Activated CD4-positive, CD25-positive, alpha-beta regulatory T cell treated with anti-CD3 and anti-CD28 coated beads, Interleukin-2, amount 50 U/mL, for 16 hours (primary cell): ENCODE data around the gene EEF2K.
"Not testable (repeated sequence)": the region's sequence is repeated elsewhere in the genome, so short reads cannot be mapped to it uniquely, and the experiment has no call there.

Source experiments
- DNase-seq: peaks from one replicate; pipeline ENCODE4 v3.0.0-alpha.2; 2020; ENCODE audit warnings: low read depth, low spot score

The EEF2K gene

DNA sequence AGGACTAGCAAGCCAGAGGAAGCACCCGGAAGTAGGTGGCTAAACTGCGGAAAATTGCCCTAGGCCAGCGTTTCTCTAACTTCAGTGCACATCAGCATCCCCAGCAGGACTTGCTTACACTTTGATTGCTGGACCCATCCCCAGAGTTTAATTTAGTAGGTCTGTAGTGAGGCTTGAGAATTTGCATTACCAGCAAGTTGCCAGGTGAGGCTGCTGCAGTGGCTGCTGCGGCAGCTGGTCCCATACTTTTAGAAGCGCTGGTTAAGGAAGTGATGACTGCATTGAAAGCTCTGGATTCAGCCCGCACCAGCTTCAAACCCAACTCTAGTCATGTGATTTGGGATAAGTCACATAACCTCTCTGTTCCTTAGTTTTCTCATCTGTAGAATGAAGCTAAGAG is 4.2 kb downstream of the EEF2K start:
- no peak for DNase-seq

DNA sequence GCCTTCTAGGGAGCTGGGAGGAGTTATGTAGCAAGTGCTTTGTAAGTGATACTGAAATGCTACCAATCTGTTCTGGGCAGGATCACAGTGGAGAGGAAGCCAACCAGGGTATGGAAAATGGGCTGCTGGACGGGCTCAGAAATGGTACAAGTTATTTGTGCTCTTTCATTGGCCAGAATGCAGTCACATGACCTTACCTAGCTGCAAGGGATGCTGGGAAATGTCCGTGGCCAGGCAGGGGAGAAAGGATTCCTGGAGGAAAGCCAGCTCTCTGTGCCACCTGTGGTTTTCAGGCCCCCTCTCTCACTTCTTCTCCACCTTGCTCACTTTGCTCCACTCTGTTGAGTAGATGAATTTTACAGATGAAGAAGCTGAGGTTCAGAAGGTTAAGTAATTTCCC is 4.8 kb downstream of the EEF2K start:
- DNase-seq = no peak

DNA sequence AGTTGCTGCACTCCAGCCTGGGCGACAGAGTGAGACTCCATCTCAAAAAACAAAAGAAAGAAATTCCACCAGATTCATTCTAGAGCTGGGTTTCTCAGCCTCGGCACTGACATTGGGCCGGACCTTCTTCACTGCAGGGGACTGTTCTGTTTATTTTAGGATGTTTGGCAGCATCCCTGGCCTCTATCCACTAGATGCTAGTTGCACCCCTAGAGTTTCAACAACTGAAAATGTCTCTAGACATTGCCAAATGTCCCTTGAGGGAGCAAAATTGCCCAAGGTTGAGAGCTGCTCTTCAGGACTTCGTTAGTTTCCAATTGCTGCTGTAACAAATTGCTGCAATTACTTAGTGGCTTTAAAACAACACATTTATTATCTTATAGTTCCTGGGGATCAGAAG is 7.2 kb downstream of the EEF2K start:
- no peak for DNase-seq

DNA sequence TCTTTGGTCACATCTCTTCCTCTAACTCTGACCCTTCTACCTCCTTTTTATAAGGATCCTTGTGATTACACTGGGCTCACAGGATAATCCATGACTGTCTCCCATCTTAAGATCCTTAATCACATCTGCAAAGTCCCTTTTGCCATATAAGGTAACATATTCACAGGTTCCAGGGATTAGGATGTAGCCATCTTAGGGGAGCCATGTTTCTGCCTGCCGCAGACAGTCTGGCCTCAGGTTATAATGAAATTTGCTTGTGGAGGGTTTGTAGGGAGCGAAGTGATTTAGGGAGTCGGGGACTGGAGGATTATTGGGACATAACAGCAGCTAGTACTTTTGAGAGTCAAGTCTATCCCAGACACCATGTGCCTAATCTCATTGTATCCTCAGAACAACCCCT is 7.7 kb downstream of the EEF2K start:
- DNase-seq = no peak

DNA sequence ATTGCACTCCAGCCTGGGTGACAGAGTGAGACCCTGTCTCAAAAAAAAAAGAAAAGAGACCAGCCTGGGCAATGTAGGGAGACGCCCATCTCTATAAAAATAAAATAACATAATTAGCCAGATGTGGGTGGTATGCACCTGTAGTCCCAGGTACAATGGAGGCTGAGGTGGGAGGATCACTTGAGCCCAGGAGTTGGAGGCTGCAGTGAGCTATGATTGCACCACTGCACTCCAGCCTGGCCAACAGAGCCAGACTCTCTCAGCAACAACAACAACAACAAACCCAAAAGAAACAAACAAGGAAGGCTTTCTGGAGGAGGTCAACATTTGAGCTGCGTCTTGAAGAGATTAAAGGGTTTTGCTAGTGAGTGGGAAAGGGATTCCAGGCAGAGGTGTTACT is 8.3 kb downstream of the EEF2K start:
- no peak for DNase-seq

DNA sequence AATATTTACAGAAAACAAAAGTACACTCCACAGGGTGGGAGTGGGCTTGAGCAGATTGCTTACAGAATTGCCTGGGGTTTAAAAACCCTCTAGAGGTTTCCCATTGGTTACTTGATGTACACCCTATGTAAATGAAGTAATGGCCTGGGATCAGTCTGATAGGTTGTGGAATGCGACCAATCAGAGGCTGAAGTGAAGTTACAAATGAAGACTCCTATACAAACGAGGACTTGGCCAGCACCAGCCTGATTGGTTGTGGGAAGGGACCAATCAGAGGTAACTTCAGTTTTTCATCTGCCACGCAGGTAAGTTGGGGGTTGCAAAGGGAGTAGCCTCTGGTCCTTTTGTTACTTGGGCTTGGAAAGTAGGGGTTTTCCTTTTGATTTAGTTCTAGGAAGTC is 8.8 kb downstream of the EEF2K start:
- DNase-seq = no peak

DNA sequence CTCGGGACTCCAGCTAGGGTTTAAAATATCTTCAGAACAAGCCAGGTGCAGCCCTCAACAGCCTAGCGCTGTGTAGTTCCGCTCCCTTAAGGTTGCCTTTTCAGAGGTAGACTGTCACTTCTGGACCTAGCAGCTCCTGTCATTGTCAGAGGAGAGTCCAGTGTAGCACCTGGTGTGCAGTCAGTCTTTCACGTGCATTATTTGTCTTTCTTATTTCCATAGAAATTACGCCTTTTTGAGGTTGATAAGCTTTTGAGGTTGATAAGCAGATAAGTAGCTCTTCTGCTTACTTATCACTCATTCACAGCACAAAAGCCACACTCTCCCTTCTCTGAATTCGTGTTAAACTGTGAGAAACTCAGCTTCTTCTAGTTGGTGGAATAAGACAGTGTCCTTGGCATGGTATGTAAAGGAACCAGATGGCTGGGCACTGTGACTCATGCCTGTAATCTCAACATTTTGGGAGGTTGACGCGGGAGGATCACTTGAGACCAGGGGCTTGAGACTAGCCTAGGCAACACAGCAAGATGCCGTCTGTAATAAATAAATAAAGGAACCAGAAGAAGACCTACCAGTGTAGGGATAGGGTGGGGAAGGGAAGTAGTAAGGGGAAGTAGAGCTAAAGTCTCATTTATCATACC is 10.2 kb downstream of the EEF2K start:
- DNase-seq = no peak

DNA sequence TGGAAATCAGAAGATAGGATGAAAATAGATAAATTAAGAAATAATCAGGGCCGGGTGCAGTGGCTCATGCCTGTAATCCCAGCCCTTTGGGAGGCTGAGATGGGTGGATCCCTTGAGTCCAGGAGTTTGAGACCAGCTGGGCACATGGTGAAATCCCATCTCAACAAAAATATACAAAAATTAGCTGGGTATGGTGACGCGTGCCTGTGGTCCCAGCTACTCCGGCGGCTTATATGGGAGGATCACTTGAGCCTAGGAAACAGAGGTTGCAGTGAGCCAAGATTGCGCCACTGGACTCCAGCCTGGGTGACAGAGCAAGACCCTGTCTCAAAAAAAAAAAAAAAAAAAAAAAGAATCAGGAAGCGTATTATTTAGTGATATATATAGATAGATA is 10.8 kb downstream of the EEF2K start:
- not testable (repeated sequence) for DNase-seq

DNA sequence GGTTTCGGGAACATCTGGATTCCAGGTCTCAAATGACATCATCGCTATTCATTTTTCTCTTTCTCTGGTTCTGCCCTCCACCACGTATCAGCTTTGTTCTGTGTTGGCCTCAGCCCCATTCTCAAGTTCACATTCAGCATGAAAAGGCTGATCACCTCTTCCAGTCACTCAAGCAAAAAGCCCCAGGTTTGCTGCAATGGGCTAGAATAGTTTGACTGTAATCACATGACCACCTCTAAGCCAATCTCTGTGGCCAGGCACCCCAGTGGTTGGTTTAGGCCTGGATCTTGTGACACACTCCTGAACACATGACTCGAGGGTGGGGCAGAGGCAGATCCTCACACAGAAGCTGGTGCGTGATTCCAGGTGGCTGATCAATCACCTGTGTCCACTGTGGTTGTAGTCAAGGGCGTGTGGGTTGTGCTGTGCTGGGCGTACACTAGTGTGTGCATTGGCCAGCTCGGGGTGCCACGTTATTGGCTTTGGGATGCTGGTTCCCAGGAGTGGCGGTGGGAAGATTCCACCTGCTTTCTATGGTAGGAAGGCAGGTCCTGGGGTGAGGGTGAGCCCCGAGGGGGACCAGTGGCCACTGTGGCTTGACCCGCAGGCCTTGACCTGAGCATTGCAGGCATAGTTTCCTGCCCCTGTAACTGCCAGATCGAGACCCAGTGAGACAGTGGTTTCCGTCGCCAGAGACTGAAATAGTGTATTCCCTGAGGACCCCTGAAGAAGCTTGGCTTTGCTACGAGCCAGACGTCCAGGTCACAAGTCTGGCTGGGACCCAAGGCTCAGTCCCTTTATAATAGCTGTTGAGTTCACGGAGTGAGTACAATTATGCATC is 12.0 kb downstream of the EEF2K start:
- no peak for DNase-seq

DNA sequence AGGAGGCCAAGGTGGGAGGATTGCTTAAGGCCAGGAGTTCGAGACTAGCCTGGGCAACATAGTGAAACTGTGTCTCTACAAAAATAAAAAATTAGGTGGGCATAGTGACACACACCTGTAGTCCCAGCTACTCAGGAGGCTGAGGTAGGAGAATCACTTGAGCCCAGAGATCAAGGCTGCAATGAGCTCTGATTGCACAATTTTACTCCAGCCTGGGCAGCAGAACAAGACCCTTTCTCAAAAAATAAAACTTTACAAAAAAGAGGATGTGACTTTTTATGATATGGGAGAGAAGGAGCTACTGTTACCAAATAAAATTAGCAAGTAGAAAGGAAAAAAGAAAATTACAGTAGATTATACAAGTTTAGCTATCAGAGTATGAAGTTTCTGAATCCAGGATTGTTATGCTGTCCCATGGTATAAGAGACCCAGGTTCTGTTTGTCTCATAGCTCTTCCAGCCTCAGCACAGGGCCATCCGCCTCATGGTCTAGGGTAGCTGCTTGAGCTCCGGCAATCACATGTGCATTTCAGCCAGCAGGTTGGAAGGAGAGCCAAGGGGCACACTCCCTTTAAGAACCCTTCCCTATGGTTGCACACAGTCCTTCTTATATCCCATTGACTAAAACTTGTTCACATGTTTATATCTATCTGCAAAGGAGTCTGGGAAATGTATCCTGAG is 13.5 kb downstream of the EEF2K start:
- no peak for DNase-seq

DNA sequence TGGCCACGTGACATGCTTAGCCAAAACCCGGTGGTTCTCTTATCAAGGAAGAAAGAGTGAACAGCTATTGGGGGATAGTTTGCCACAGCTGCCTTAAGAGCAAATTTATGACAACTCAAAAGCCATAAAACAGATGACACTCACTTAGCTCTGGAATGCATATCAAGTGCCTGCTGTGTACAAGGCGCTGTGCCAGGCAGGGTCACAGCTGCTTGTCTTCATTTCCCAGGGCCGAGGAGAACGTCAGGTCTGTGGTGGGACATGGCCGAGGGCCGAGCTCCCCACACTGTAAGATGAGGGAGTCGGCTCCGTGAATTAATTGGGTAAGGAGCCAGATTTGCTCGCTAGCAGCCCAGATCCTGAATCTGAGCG is 14.0 kb downstream of the EEF2K start:
- no peak for DNase-seq

DNA sequence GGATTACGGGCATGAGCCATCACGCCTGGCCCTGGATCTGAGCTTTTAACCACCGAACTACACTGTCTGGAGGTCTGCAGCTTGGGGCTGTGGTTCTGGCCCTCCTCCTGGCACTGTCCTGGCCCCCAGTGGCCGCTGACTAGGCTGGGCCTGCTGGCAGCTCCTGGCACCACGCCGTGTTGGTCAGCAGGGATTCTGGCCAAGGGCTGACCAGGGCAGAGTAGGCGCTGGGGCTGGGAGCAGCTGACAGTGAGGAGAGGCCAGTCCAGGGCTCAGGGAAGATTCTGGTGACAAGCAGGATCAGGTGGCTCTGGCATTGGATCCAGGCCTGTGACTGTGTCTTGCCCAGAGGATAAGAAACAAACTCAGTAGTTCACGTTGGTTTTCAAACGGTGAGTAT is 14.6 kb downstream of the EEF2K start:
- DNase-seq = no peak

DNA sequence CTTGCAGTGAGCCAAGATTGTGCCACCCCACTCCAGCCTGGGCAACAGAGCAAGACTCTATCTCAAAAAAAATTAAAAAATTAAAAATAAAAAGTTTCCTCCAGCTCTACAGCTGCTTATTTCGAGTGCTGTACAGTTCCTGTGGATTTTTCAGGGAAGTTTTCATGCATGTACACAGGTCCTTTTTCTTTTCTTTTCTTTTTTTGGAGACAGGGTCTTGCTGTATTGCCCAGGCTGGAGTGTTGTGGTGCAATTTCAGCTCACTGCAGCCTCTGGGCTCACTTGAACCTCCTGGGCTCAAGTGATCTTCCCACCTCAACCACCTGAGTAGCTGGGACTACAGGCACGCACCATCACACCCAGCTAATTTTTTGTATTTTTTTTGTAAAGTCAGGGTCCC is 15.9 kb downstream of the EEF2K start:
- DNase-seq = no peak

DNA sequence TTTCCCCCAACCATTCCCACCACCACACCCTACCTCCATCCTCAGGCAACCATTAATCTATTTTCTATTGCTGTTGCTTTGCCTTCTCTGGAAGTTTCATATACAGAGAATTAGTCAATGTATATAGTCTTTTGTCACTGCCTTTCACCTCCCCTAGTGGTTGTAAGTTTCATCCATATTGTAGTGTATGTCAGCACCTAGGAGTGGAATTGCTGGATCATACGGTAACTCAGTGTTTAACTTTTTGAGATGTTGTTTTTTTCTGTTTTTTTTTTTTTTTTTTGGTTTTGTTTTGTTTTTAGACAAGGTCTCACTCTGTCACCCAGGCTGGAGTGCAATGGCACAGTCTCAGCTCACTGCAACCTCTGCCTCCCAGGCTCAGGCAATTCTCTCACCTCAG is 16.9 kb downstream of the EEF2K start:
- no peak for DNase-seq

DNA sequence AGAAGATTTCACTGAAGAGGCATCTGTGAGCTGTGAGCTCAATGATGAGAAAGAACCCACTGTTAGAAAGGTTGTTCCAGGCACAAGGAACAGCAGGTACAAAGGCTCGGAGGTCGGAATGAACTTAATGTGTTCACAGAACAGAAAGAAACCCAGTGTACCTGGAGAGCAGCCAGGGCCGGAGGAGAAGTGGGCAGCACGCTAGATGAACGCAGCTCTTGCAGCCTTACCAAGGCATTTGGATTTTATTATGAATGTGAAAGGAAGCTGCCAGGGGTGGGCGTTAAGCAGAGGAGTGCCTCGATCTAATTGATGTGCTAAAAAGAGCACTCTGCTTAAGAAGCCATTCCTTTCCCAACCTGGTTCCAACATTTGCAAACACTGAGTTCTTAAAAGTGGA is 19.0 kb downstream of the EEF2K start:
- DNase-seq = no peak

DNA sequence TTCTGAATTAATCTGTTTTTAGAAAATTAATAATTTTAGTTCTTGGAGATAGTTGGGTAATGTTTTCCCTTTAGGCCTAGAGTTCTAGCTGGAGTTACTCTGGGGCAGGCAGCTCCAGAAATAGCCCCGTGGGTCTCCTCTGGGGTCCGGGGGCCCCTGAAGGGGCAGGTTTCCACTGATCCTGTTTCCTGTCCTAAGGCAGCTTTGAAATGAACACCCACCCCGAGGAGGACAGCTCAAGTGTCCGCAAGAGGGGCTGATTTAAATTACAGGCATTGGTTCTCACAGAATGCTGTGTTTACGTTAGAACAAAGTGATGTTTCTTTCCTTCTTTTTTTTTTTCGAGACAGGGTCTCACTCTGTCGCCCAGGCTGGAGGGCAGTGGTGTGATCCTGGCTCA is 23.8 kb downstream of the EEF2K start:
- no peak for DNase-seq

DNA sequence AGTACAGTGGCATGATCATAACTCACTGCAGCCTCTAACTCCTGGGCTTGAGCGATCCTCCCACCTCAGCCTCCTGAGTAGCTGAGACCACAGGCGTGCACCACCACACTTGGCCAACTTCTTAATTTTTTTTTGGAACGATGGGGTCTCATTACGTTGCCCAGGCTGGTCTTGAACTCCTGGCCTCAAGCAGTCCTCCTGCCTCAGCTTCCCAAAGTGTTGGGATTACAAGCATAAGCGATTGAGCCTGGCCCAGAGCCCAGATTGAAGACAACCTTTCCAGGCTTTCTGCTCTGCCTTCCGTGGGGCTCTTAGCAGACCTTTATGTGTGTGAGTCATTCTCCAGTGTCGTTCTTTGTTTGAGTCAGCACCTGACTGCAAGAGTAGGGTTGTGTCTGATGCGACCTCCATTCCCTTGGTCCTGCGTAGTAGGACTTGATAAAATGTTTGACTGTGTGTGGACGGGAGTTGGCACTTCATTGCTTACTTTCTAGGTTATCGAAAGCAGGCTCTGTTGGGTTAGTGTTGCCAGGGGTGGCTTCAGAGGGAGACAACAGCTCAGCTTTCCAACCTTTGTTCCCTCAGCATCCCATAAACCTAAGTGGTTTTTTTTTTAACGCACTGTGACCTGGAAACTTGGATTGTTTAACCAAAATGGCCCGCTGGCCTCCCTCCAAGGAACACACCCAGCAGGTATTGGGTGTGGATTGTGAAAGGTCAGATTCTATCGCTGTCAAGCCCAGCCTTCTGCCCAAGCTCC is 26.4 kb downstream of the EEF2K start:
- no peak for DNase-seq

DNA sequence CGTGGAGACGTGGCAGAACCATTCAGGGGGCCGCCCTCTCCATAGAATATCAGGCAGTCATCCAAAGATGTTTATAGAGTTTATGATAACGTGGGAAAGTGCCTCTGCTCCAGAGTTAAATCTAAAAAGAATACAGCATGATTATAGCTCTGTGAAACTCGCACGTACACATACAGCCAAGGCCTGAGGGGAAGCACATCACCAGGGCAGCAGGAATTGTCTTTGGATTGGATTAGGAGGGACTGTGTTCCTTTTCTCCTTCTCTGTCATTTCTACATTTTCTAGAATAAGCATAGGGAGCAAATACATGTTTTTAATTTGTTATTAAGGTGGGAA is 26.9 kb downstream of the EEF2K start:
- DNase-seq = no peak

DNA sequence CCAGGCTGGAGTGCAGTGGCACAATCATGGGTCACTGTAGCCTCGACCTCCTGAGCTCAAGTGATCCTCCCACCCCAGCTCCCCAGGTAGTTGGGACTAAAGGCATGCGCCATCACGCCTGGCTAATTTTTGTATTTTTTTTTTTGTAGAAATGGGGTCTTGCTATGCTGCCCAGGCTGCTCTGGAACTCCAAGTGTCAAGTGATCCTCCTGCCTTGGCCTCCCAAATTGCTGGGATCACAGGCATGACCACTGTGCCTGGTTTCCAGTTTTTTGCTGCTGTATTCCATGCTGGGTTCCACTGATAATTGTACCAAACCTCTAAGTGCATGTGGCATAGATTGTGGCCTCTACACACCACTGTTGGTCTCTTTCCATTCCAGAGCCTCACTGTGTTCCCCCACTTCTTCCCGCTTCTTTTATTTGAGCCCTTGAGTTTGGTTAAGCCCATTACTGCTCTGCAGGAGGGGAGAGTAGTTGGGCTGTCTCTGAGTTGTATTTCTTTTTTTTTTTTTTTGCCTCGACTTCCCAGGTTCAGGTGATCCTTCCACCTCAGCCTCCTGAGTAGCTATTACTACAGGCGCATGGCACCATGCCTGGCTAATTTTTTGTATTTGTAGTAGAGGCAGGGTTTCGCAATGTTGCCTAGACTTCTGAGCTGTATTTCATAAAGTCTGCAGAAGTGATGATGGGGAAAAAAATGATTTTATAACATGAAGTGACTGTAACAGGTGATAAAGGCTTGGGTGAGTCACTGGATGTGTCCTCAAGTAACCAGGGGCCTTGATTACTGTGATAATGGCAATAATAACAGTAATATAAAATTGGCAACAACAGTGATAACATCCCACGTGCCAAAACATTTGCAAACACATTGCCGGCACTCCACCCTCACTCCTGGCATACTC is 30.0 kb downstream of the EEF2K start:
- DNase-seq = no peak

DNA sequence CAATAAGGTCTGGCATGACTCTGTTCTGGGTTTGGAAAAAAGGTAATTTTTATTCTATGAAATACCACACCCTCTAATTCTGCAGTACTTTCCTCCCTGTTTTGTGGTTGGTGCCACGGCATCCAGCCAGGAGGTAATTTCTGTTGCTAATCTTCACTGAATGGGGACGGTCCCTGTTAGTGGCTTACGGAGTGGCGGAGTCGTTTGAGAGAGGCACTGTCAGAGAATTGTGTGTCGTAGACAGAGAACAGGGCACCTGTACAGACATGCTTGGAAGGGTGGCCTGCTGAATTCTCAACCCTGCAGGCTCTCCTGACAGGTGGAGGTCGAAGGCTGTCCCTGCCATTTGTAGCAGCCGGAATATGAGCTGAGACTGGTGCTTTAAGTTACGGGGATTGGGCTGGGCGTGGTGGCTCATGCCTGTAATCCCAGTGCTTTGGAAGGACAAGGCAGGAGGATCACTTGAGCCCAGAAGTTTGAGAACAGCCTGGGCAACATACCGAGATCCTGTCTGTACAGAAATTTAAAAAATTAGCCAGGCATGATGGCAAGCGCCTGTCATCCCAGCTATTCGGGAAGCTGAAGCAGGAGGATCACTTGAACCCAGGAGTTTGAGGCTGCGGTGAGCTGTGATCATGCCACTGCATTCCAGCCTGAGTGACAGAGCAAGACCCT is 33.2 kb downstream of the EEF2K start:
- no peak for DNase-seq
